Endodermal cell (in vitro differentiated cells): Measurements from ENCODE around the gene ZNF503. TPM values are rescaled to one million over a fixed set of nuclear protein-coding genes. Genes with fewer than 3 reads are reported as not detected.

Source experiments
- DNase-seq: peaks from one replicate; pipeline ENCODE4 v3.0.0-alpha.2; 2017
- H3K27ac ChIP-seq: 2 replicates; pipeline ENCODE4 v1.5.1; 2013; ENCODE audit warnings: mild to moderate bottlenecking, low read depth, low read length, moderate library complexity
- H3K27me3 ChIP-seq: 2 replicates; pipeline ENCODE4 v1.6.1; 2013; ENCODE audit warnings: mild to moderate bottlenecking, low read length, moderate library complexity; ENCODE audit not compliant: insufficient read depth, control insufficient read depth, poor library complexity, severe bottlenecking
- H3K36me3 ChIP-seq: 2 replicates; pipeline ENCODE4 v1.7.0; 2013; ENCODE audit warnings: mild to moderate bottlenecking, low read length, moderate library complexity; ENCODE audit not compliant: control insufficient read depth, insufficient read depth
- H3K4me1 ChIP-seq: one replicate; pipeline ENCODE4 v1.7.0; 2013; ENCODE audit warnings: low read length; ENCODE audit not compliant: control insufficient read depth, insufficient read depth
- H3K4me3 ChIP-seq: 2 replicates; pipeline ENCODE4 v1.5.1; 2013; ENCODE audit warnings: mild to moderate bottlenecking, low read length, moderate library complexity
- H3K9ac ChIP-seq: 2 replicates; pipeline ENCODE4 v1.6.1; 2013; ENCODE audit warnings: mild to moderate bottlenecking, low read length, moderate library complexity; ENCODE audit not compliant: poor library complexity, severe bottlenecking; ENCODE audit errors: extremely low read depth
- H3K9me3 ChIP-seq: 2 replicates; pipeline ENCODE4 v1.6.1; 2013; ENCODE audit warnings: mild to moderate bottlenecking, low read length, moderate library complexity; ENCODE audit not compliant: control insufficient read depth
- H3K27ac Mint-ChIP-seq: 2 replicates; pipeline ENCODE4 v1.8.0; 2020; ENCODE audit warnings: mixed read lengths
- H3K27me3 Mint-ChIP-seq: 2 replicates; pipeline ENCODE4 v1.8.0; 2021; ENCODE audit warnings: mild to moderate bottlenecking, mixed read lengths; ENCODE audit not compliant: insufficient read depth
- H3K36me3 Mint-ChIP-seq: 2 replicates; pipeline ENCODE4 v1.8.0; 2020; ENCODE audit warnings: low read depth, mixed read lengths
- H3K4me1 Mint-ChIP-seq: 2 replicates; pipeline ENCODE4 v1.8.0; 2020; ENCODE audit warnings: mixed read lengths
- H3K4me3 Mint-ChIP-seq: 2 replicates; pipeline ENCODE4 v1.8.0; 2020; ENCODE audit warnings: mild to moderate bottlenecking, moderate library complexity, mixed read lengths
- H3K9me3 Mint-ChIP-seq: 2 replicates; pipeline ENCODE4 v1.8.0; 2020; ENCODE audit warnings: mild to moderate bottlenecking, mixed read lengths
- CTCF ChIP-seq: fragments of 200-600 bp; sonication (generic); conservative IDR thresholded peaks from 2 replicates; pipeline ENCODE4 v1.5.0; 2021; ENCODE audit warnings: antibody characterized with exemption, mild to moderate bottlenecking
- WGBS, 2 experiments: methylation state at CpG; one replicate each; pipeline versions ENCODE4 v1.1.5 to v1.1.7; 2013; ENCODE audit warnings: missing lambda C conversion rate in 2 of 2, mixed read lengths in 1 of 2; ENCODE audit not compliant: insufficient coverage in 1 of 2, insufficient read length in 1 of 2; 5-methylcytosine and 5-hydroxymethylcytosine counted together
- total RNA-seq, 2 donors: library from RNA; stranded (reverse); fragmentation: NEBNext Ultra II Directional in 1 of 2; extraction: Animal tissue kit (Norgen Biotek cat#: 25700) in 1 of 2; gene quantifications; 2 replicates in 1 of 2; 3 replicates in 1 of 2; pipeline ENCODE4 v1.2.1, GENCODE V29; 2021

Gene ZNF503
- total RNA-seq, 2 donors from 2014 or later = 0.40 to 1.1 TPM

GRCh38 chr10:75426880-75427279, 25.3 kb upstream of the ZNF503 start:
- H3K9me3 Mint-ChIP-seq = peaks cover 3% of the 10 kb centered on the region
- H3K4me3 ChIP-seq = no peak overlapping the region
- H3K4me1 Mint-ChIP-seq = peaks cover 24% of the 10 kb centered on the region
- peaks cover 24% of the 10 kb centered on the region for H3K27me3 ChIP-seq
- H3K27ac Mint-ChIP-seq = no peak overlapping the region
- TF ChIP-seq CTCF = no peak
- H3K9ac ChIP-seq = no peak overlapping the region
- H3K4me1 ChIP-seq = peaks cover 7% of the 10 kb centered on the region
- H3K36me3 Mint-ChIP-seq = peaks cover 1% of the 10 kb centered on the region
- DNase-seq = no peak
- 100% methylated on average over 1 of the region's 1 CpG; no CpG with 5 or more reads in 1 of the 2 experiments for WGBS, 2 experiments
- no peaks in the 10 kb centered on the region for H3K9me3 ChIP-seq
- no peak overlapping the region for H3K27ac ChIP-seq
- H3K36me3 ChIP-seq = no peaks in the 10 kb centered on the region
- H3K27me3 Mint-ChIP-seq = peaks cover 79% of the 10 kb centered on the region
- no peak overlapping the region for H3K4me3 Mint-ChIP-seq

DNA sequence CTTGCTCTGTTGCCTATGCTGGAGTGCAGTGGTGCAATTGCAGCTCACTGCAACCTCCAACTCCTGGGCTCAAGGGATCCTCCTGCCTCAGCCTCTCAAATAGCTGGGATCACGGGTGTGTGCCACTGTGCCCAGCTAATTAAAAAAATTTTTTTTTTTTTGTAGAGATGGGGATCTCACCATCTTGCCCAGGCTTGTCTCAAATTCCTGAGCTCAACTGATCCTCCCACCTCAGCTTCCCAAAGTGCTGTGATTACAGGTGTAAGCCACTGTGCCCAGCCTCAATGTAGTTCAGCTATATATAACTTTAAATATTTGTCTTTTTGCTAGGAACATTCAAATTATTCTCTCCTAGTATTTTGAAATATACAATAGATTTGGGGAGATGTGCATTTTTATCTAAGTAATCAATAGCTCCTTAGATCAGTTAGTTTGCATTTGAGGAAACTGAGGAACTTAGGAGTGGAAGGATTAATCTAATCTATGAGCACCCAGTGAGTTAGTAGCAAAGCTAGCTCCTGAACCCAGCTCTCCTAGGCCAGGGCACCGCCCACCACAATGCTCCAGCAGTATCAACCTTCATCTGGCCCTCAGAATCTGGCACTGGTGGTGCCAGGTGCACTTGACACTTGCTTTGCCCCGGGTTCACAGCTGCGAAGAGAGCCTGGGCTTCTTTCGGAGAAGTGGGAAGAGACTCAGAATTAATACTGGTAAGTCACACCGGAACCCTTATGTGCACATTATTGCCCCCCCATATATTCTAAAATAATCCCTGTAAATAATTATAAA, 23.9 kb upstream of the ZNF503 start:
- no peak for TF ChIP-seq CTCF
- H3K4me3 ChIP-seq = no peak overlapping the region
- Mint-ChIP-seq H3K4me1 (peaks cover 22% of the 10 kb centered on the region), H3K4me3 (no peak overlapping the region), H3K27me3 (peaks cover 84% of the 10 kb centered on the region), H3K27ac (no peak overlapping the region), H3K36me3 (peaks cover 1% of the 10 kb centered on the region), H3K9me3 (peaks cover 3% of the 10 kb centered on the region)
- WGBS, 2 experiments = 80 to 92% methylated on average over 1 to 6 of the region's 6 CpGs
- peaks cover 29% of the 10 kb centered on the region for H3K27me3 ChIP-seq
- no peaks in the 10 kb centered on the region for H3K36me3 ChIP-seq
- H3K9ac ChIP-seq = no peak overlapping the region
- H3K27ac ChIP-seq = no peak overlapping the region
- peaks cover 7% of the 10 kb centered on the region for H3K4me1 ChIP-seq
- peak; percentile 15 for DNase-seq
- H3K9me3 ChIP-seq = no peaks in the 10 kb centered on the region

DNA sequence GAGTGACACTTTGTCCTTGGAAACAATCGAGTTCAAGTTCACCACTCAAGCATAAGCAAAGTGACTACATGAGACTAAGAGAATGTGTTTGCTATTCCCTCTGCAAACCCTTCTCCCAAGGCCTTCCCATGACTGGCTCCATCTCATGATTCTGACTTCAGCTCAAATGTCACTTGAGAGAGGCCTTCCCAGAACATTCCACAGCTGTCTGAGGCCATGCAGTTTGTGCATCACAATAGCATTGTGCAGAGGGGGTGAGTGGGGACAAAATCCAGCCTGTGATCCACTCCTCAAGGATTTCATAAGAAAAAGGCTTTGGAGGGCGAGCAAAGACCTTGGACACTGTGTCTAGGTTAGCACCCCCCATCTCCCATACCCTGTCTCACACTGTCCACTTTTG, 23.0 kb upstream of the ZNF503 start:
- H3K27me3 ChIP-seq = peaks cover 37% of the 10 kb centered on the region
- Mint-ChIP-seq H3K4me3 (no peak overlapping the region), H3K27ac (no peak overlapping the region), H3K9me3 (peaks cover 3% of the 10 kb centered on the region), H3K27me3 (peaks cover 85% of the 10 kb centered on the region), H3K36me3 (peaks cover 1% of the 10 kb centered on the region), H3K4me1 (peaks cover 14% of the 10 kb centered on the region)
- H3K4me1 ChIP-seq = peaks cover 7% of the 10 kb centered on the region
- H3K27ac ChIP-seq = no peak overlapping the region
- H3K4me3 ChIP-seq = no peak overlapping the region
- peak; percentile 28 for DNase-seq
- H3K9me3 ChIP-seq = no peaks in the 10 kb centered on the region
- no peak overlapping the region for H3K9ac ChIP-seq
- no peak for TF ChIP-seq CTCF
- no peaks in the 10 kb centered on the region for H3K36me3 ChIP-seq
- 71 to 88% methylated on average over 1 to 2 of the region's 2 CpGs for WGBS, 2 experiments
